A549 treated with CpdA at 1 μM for 4 hours (cell line): Measurements from ENCODE around the gene MYH7B. TPM values are rescaled to one million over a fixed set of nuclear protein-coding genes. Genes with fewer than 3 reads are reported as not detected.

ENCODE experiments used
- total RNA-seq: library from RNA; stranded (reverse); fragments of 200-300 nt; extraction: Qiagen RNA extraction; gene quantifications from 5 replicates; pipeline ENCODE4 v1.2.3, GENCODE V29; 2022; ENCODE audit warnings: low read depth

Gene MYH7B
- total RNA-seq: 0.02 to 0.20 TPM (median 0.06 TPM) in 4 of 5 replicates, not detected in the other

DNA sequence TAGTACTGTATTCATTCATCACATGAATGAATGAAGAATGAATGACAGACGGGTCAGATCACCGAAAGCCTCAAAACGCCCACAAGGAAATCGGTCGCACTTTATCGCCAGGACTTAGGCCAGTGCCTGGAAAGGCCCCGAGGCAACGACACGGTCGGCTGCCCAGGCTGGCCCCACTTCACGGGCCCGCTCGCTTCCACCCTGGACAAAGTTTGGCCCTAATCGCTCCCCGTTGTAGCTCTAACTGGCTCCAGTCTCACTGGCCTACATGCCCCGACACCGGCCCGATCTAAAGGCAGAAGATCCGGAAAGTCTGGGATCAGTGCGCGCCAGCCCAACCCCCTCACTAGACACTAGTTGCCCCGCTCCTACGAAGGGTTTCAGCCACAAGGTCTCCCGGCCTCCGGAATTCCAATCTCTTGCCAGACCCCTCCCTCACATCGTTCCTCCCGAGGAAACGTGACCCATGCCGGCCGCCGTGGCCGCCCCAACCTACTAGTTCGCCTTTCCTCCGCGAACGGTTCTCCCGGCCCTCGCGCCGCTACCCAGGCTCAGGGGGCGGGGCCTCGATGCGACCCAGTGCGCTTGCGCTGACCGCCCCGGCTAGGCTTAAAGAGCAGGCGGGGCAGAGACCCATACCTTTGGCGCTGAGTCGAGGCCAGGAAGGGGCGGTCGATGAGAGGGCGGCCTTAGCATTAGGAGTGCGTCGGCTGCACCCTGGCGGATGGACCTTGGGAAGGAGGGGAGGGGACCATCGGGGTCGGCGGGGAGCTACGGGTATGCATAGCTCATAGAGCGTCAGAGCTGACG lies at the start of gene MYH7B, which contains the start of gene GSS:
Gene MYH7B, plus strand, starts transcription at position 638 of the 810 bp plus-strand sequence. CDS start 22,138 bp downstream, outside the sequence.
Gene GSS, minus strand, starts transcription at position 576 of the 810 bp plus-strand sequence. CDS start 3,954 bp downstream, outside the sequence.

Other genes with a start within 250 kb of the MYH7B start
- 16.9 to 21.0 TPM (median 18.9 TPM) in 5 replicates for gene NCOA6, start 130.2 kb upstream of the MYH7B start, total RNA-seq
- gene GGT7, start 83.0 kb upstream of the MYH7B start, total RNA-seq: 6.5 to 8.1 TPM (median 7.1 TPM) in 5 replicates
- gene ACSS2, start 79.3 kb upstream of the MYH7B start, total RNA-seq: 8.7 to 10.1 TPM (median 9.1 TPM) in 5 replicates
- 52.5 to 61.5 TPM (median 57.1 TPM) in 5 replicates for gene GSS, start 62 bp upstream of the MYH7B start, total RNA-seq
- 52.0 to 59.2 TPM (median 57.5 TPM) in 5 replicates for gene TRPC4AP, start 136.9 kb downstream of the MYH7B start, total RNA-seq
- 40.2 to 48.7 TPM (median 48.1 TPM) in 5 replicates for gene EDEM2, start 191.5 kb downstream of the MYH7B start, total RNA-seq
- gene PROCR, start 216.2 kb downstream of the MYH7B start, total RNA-seq: 92.4 to 129 TPM (median 124 TPM) in 5 replicates